ENCODE results near the gene PAM.

DNA sequence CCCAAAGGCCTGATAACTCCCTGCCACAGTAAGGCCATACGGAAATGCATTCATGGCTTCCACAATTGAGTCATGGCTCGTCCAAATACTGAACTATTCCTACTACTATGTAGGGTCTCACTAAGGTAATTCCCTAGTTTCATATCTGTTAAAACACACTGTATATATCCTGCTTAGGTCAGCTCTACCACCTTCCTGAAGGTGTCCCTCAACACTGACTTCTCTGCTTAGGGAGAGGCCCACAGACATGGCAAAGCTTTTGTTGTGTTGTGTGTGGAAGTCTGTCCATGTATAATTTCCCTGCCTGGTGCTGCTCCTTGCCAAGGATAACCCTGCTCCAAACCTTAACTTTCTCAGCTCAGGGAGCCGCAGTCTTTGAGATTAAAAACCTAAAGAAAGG, 304.4 kb downstream of the PAM start:
- no peak for TF ChIP-seq REST (IDR thresholded peaks at IDR 0.05; ENCODE audit: insufficient read depth in 1 of 2, low read depth in 2 of 2, low read length in 2 of 2)
- TF ChIP-seq TAF1 (IDR thresholded peaks at IDR 0.05; ENCODE audit: borderline replicate concordance, insufficient read depth, low read length): no peak
- TF ChIP-seq POLR2AphosphoS5 (IDR thresholded peaks at IDR 0.05; ENCODE audit: low read depth, low read length): no peak
- no peak for TF ChIP-seq SIN3A (IDR thresholded peaks at IDR 0.05; ENCODE audit: borderline replicate concordance, insufficient read depth, low read length)
- TF ChIP-seq FOXP2 (optimal IDR thresholded peaks at IDR 0.05; ENCODE audit: borderline replicate concordance, extremely low read depth, extremely low read length, insufficient read depth): no peak

All from PFSK-1 (cell line).